K562 (cell line): ENCODE results near the gene LAMC1. TPM values are rescaled to one million over a fixed set of nuclear protein-coding genes. Genes with fewer than 3 reads are reported as not detected.

Source experiments
- ATAC-seq: fragments of 200-7000 bp; cut with Tn5 transposase; 3 replicates; pipeline ENCODE4 v1.9.1; 2020; ENCODE audit warnings: moderate library complexity
- BruUV-seq: library from RNA; stranded (reverse); fragments of 400-500 nt; replicated peaks from 2 replicates; lab custom pipeline; 2021; lab: Mats Ljungman, UMichigan
- CTCF ChIA-PET: fragments of 300-600 bp; formaldehyde crosslinking; extraction: SDS; loops from one replicate; lab custom pipeline; 2021; ENCODE audit warnings: low intra/inter-chr PET ratio; lab: Yijun Ruan, JAX
- POLR2A ChIA-PET: fragments of 300-600, 350-650 bp; sonication (Branson Sonifier 250); formaldehyde crosslinking; extraction: SDS; loops from one replicate; lab custom pipeline; 2021; ENCODE audit warnings: antibody characterized with exemption, inconsistent platforms; lab: Yijun Ruan, JAX
- DNase-seq, 4 experiments: peaks; one replicate each; pipeline versions ENCODE4 v3.0.0 to v3.0.0-alpha.2; 2011 to 2018; ENCODE audit warnings: low spot score in 3 of 4, mixed read lengths in 3 of 4; ENCODE audit errors: extremely low read depth in 1 of 4
- FAIRE-seq: peaks from 2 replicates; lab custom pipeline; 2011; peaks lifted over from hg19 to GRCh38; lab: Jason Lieb, UNC
- H2AFZ ChIP-seq: 2 replicates; pipeline ENCODE4 v1.6.0; 2011; ENCODE audit warnings: low read depth, low read length, control low read depth, inconsistent platforms
- H3K27ac ChIP-seq: fragments of 200-600 bp; 3 replicates; pipeline ENCODE4 v1.8.0; 2011; ENCODE audit warnings: low read depth, mild to moderate bottlenecking, control low read depth, inconsistent platforms, low read length, moderate library complexity, mixed read lengths; ENCODE audit errors: extremely low read depth
- H3K27me3 ChIP-seq, 2 experiments: fragments of 300-600 bp in 1 of 2; 2 replicates in 1 of 2; 3 replicates in 1 of 2; pipeline versions ENCODE4 v1.6.0 to v1.8.0; 2011; ENCODE audit warnings: inconsistent platforms in 2 of 2, low read length in 2 of 2, mild to moderate bottlenecking in 1 of 2, mixed read lengths in 1 of 2, moderate library complexity in 1 of 2; ENCODE audit not compliant: control insufficient read depth in 2 of 2, insufficient read depth in 2 of 2
- H3K36me3 ChIP-seq: fragments of 300-600 bp; 3 replicates; pipeline ENCODE4 v1.8.0; 2011; ENCODE audit warnings: mild to moderate bottlenecking, low read length, inconsistent platforms; ENCODE audit not compliant: control insufficient read depth, insufficient read depth
- H3K4me1 ChIP-seq, 2 experiments: fragments of 200-600 bp in 1 of 2; replicated peaks in 1 of 2; 2 replicates in 1 of 2; 3 replicates in 1 of 2; pipeline versions ENCODE4 v1.5.1 to v1.8.0; 2011; ENCODE audit warnings: inconsistent platforms in 2 of 2, low read length in 2 of 2, mild to moderate bottlenecking in 1 of 2, mixed read lengths in 1 of 2, moderate library complexity in 1 of 2; ENCODE audit not compliant: control insufficient read depth in 2 of 2, insufficient read depth in 2 of 2
- H3K4me2 ChIP-seq: 2 replicates; pipeline ENCODE4 v1.6.1; 2011; ENCODE audit warnings: low read length, control low read depth, inconsistent platforms, mixed read lengths; ENCODE audit not compliant: insufficient read depth
- H3K4me3 ChIP-seq: fragments of 200-600 bp; sonication (generic), shearing (Covaris generic); 2 replicates; pipeline ENCODE4 v1.5.1; 2016; ENCODE audit warnings: control low read depth, inconsistent platforms
- H3K79me2 ChIP-seq: fragments of 200-600 bp; 3 replicates; pipeline ENCODE4 v1.8.0; 2011; ENCODE audit warnings: low read length, inconsistent platforms; ENCODE audit not compliant: control insufficient read depth, insufficient read depth
- H3K9ac ChIP-seq, 2 experiments: 2 replicates each; pipeline versions ENCODE4 v1.6.0 to v1.6.1; 2011; ENCODE audit warnings: low read depth in 2 of 2, low read length in 2 of 2, control low read depth in 1 of 2, inconsistent platforms in 1 of 2, mild to moderate bottlenecking in 1 of 2, mixed read lengths in 1 of 2; ENCODE audit not compliant: insufficient read depth in 1 of 2
- H3K9me1 ChIP-seq: one replicate; pipeline ENCODE4 v1.6.0; 2011; ENCODE audit warnings: inconsistent platforms, mild to moderate bottlenecking, low read length, moderate library complexity; ENCODE audit not compliant: control insufficient read depth, insufficient read depth
- H3K9me3 ChIP-seq: replicated peaks from 2 replicates; pipeline ENCODE4 v1.5.1; 2011; ENCODE audit warnings: low read depth, low read length, inconsistent platforms; ENCODE audit not compliant: control insufficient read depth, insufficient read depth
- H4K20me1 ChIP-seq: replicated peaks from 2 replicates; pipeline ENCODE4 v1.6.1; 2011; ENCODE audit warnings: low read length, inconsistent platforms, mixed read lengths; ENCODE audit not compliant: control insufficient read depth, insufficient read depth
- ADNP ChIP-seq: fragments of 200-800 bp; sonication (Bioruptor generic); IDR thresholded peaks from 2 replicates; pipeline ENCODE4 v1.6.1; 2016; ENCODE audit warnings: missing genetic modification characterization, missing compliant biosample characterization
- BCL6 ChIP-seq: fragments of 250-450 bp; sonication (Bioruptor Pico); IDR thresholded peaks from 2 replicates; pipeline ENCODE4 v1.4.0; 2020
- CBFA2T2 ChIP-seq: fragments of 450-650 bp; conservative IDR thresholded peaks from 2 replicates; pipeline ENCODE4 v1.6.1; 2017; ENCODE audit warnings: mild to moderate bottlenecking
- EP400 ChIP-seq: fragments of 450-650 bp; IDR thresholded peaks from 2 replicates; pipeline ENCODE4 v1.6.1; 2017; ENCODE audit warnings: antibody characterized with exemption, mild to moderate bottlenecking, moderate library complexity
- KLF13 ChIP-seq: fragments of 450-650 bp; IDR thresholded peaks from 2 replicates; pipeline ENCODE4 v1.6.1; 2016; ENCODE audit warnings: missing genetic modification characterization, low read depth, mild to moderate bottlenecking, missing compliant biosample characterization, moderate library complexity, borderline replicate concordance
- MAFG ChIP-seq: fragments of 450-650 bp; conservative IDR thresholded peaks from 2 replicates; pipeline ENCODE4 v1.6.1; 2016; ENCODE audit warnings: missing genetic modification characterization, missing compliant biosample characterization
- POLR2AphosphoS2 ChIP-seq: IDR thresholded peaks from 2 replicates; pipeline ENCODE4 v1.6.1; 2012; ENCODE audit warnings: low read length, improper control_type of control experiment
- RAD51 ChIP-seq: fragments of 450-650 bp; IDR thresholded peaks from 2 replicates; pipeline ENCODE4 v1.7.1; 2016; ENCODE audit warnings: low read depth, mild to moderate bottlenecking, borderline replicate concordance
- SP2 ChIP-seq: IDR thresholded peaks from 2 replicates; pipeline ENCODE4 v1.6.1; 2011; ENCODE audit warnings: mild to moderate bottlenecking, low read depth, low read length, moderate library complexity; ENCODE audit not compliant: poor library complexity, severe bottlenecking; ENCODE audit errors: extremely low read depth
- WGBS: fragments of 100-300 bp; shearing (Covaris generic); methylation state at CpG from one replicate; pipeline ENCODE4 v1.1.6; 2016; ENCODE audit warnings: low coverage, mixed read lengths; ENCODE audit not compliant: insufficient coverage; ENCODE audit errors: missing lambda C conversion rate; 5-methylcytosine and 5-hydroxymethylcytosine counted together
- in situ Hi-C: fragments of 300-500 bp; cut with MboI; formaldehyde crosslinking; loops from 4 replicates; pipeline ENCODE4 v1.15.0; 2018; ENCODE audit warnings: inconsistent platforms, mixed read lengths
- intact Hi-C: fragments of 100-400 bp; cut with micrococcal nuclease; formaldehyde crosslinking; loops from 2 replicates; pipeline ENCODE4 v1.14.2; 2022
- polyA plus RNA-seq, 8 experiments: library from polyadenylated mRNA; depleted of rRNA in 4 of 8; stranded (reverse) in 5 of 8; unstranded in 3 of 8; fragments of >200 nt; fragmentation: Nextera tagmentation in 2 of 8; fragmentation: Illumina TruSeq in 1 of 8; extraction: Ambion mirVana in 2 of 8; extraction: Trizol in 1 of 8; gene quantifications; 2 replicates each; pipeline versions ENCODE4 v1.2.1 to v1.2.3, GENCODE V29; 2011 to 2014; ENCODE audit warnings: inconsistent platforms in 1 of 8, missing spikeins in 1 of 8
- total RNA-seq, 7 experiments: library from RNA; depleted of rRNA in 6 of 7; stranded (reverse); fragments of >200 nt in 6 of 7; fragmentation: Illumina TruSeq in 2 of 7; extraction: Trizol in 2 of 7; gene quantifications; 2 replicates each; pipeline versions ENCODE4 v1.2.1 to v1.2.3, GENCODE V29; 2011 to 2021; ENCODE audit warnings: low replicate concordance in 1 of 7
- TF ChIP-seq, protein P1 (sequence below): sonication (generic); IDR thresholded peaks from 2 replicates; pipeline ENCODE4 v1.6.1; 2016

Gene LAMC1
- total and polyA plus RNA-seq, 9 of the 15 experiments (the other 6 are each of a cell fraction or from before 2014, with no cell fraction given), result 0.07 to 0.71 (median 0.13) TPM; not detected in 2

DNA sequence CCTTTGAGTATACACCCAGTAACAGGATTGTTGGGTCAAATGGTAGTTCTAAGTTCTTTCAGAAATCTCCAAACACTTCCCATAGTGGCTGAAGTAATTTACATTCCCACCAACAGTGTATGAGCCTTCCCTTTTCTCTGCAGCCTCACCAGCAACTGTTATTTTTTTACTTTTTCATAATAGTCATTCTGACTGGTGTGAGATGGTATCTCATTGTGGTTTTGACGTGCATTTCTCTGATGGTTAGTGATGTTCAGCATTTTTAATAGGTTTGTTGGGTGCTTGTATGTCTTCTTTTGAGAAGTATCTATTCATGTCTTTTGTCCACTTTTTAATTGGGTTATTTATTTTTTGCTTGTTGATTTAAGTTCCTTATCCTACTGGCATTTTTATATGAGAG lies 26.4 kb upstream of the LAMC1 start:
- FAIRE-seq (no peak), ATAC-seq (no peak), DNase-seq (no peak)
- Histone ChIP-seq H3K79me2 (no peaks in the 10 kb centered on the region), H4K20me1 (no peaks in the 10 kb centered on the region), H3K36me3 (no peaks in the 10 kb centered on the region), H3K4me2 (no peak overlapping the region), H3K4me3 (no peak overlapping the region), H3K4me1 (no peaks in the 10 kb centered on the region), H3K27ac (no peak overlapping the region), H3K9me1 (no peaks in the 10 kb centered on the region), H3K27me3 (no peaks in the 10 kb centered on the region; a peak in 1 of 5 replicates), H3K9ac (no peak overlapping the region), H2AFZ (no peak overlapping the region), H3K9me3 (no peaks in the 10 kb centered on the region)
- 0% methylated on average over 1 of the region's 1 CpG for WGBS
- in situ Hi-C loops, result no loop called here
- TF ChIP-seq SP2 (no peak), EP400 (no peak), ADNP (tag) (no peak), BCL6 (CRISPR knock-in tag) (no peak), MAFG (no peak), CBFA2T2 (no peak), RAD51 (no peak), POLR2AphosphoS2 (no peak), KLF13 (tag) (no peak)
- TF ChIP-seq, protein P1, sequence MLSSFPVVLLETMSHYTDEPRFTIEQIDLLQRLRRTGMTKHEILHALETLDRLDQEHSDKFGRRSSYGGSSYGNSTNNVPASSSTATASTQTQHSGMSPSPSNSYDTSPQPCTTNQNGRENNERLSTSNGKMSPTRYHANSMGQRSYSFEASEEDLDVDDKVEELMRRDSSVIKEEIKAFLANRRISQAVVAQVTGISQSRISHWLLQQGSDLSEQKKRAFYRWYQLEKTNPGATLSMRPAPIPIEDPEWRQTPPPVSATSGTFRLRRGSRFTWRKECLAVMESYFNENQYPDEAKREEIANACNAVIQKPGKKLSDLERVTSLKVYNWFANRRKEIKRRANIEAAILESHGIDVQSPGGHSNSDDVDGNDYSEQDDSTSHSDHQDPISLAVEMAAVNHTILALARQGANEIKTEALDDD, result no peak
- intact Hi-C loops, result no loop called here
- POLR2A ChIA-PET, result no interaction called here
- CTCF ChIA-PET, result no interaction called here
- no TSS peak for BruUV-seq
